GM19468 (cell line): ENCODE data around the gene TRAK1.
"Not testable (repeated sequence)": the region's sequence is repeated elsewhere in the genome, so short reads cannot be mapped to it uniquely, and the experiment has no call there.

ENCODE experiments used
- ATAC-seq: cut with Tn5 transposase; IDR thresholded peaks from one replicate; pipeline ENCODE4 v1.9.1; 2021; ENCODE audit warnings: mild to moderate bottlenecking, moderate library complexity, moderate number of reproducible peaks; ENCODE audit not compliant: unreplicated experiment; ENCODE audit errors: extremely low read depth

TRAK1 gene

DNA sequence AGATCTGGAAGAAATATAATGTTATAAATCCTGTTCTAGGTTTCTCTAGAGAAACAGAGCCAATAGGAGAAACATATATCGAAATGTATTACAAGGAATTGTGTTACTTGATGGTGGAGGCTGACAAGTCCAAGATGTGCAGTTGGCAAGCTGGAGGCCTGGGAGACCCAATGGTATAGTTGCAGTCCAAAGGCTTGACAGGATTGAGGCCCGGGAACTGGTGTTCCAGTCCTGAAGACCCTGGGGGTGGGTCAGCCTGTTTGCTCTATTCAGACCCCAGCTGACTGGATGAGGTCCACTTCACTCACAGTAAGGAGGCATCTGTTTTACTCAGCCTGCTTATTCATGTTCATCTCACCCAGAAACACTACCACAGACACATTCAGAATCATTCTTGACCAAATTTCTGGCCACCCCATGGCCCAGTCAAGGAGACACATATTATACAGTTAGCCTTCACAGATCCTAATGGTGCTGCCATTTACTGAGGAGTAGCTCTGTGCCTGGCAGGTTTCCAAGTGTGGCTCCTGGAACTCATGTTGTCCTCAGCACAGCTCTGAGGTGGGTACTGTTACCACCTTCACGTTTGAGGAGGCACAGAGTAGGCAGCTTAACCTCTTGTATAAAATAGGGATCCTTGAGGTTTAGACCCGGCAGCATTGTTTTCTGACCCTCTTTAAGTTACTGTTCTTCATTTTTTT lies 3.7 kb downstream of the TRAK1 start:
- ATAC-seq = no peak

DNA sequence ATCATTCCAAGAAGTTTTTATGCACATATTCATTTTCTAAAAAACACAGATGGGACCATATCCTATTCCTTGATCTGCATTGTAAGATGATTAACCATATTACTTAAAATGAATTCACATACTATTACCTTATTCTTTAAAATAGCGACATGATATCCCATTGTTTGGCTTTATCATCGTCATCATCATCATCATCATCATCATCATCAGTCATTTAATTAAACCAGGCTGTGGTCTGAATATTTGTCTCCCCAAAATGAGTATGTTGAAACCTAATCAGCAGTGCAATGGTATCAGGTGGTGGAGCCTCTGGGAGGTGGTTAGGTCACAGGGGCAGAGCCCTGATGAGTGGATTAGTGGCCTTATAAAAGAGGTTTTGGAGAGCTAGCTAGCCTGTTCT lies 4.4 kb downstream of the TRAK1 start:
- ATAC-seq = no peak

DNA sequence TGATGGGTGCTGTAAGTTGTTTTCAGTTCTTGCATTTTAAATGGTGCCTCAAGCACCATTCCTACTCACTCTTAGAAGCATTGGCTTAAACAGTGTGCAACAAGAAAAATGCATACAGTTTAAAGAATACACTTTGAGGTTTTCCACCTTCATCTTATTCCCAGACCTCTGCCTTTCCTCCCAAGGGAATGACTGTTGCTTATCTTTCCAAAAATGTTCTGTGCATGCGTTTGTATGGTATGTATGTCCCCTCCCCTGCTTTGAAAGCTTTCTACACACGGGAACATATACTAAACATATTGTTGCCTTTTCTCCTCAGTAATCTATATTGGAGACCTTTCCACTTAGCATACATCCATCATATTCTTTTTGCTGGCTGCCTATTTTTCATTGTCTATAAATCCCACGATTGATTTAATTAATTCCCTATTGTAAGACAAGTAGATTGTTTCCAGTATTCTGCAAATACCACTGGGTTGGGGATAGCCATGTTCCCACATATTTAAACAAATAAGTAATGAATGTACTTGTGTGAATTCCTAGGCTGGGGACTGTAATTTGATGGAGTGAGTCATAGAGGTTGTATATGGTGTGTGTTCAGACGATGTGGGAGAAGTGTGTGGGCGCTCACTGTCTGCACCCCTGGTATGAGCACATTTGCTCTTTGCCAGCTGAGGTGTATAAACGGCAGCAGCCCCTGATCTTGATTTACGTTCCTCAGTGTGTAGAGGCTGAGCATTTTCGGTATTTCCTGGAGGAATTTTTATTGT lies 5.8 kb downstream of the TRAK1 start:
- no peak for ATAC-seq

DNA sequence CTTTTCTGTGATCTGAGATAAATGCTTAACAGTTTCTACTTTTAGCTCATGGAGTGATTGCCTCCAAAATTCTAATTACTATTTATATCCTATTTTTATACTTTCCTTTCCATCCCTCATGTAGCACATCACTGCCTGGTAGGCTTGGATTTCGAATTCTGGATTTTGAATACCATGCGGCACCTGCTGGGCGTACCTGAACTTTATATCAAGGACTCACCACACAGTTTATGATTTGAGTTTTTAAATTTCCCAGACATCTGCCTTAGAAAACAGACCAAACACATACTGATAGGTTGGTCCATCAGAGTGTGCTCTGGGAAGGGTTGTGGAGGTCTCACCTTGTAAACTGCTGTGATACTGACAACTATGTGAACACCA lies 6.4 kb downstream of the TRAK1 start:
- no peak for ATAC-seq

DNA sequence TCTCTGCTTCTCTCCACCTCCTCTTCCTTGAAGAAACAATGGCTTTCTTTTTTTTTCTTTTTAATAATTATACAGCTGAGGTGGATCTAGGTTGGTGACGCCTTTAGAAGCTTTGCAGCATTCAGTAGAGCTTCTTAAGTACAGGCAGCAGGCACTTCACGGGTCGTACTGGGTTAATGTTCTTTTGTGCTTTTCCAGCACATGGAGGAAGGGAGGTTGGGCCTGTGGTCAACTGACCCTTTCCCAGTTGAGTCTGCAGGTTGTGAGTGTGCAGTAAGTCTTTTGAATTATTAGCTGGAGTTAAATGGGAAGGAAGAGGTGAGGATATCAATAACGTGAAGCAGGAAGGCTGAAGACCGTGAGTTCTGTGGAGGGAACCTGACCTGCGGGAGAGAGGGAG lies 7.0 kb downstream of the TRAK1 start:
- ATAC-seq = no peak

DNA sequence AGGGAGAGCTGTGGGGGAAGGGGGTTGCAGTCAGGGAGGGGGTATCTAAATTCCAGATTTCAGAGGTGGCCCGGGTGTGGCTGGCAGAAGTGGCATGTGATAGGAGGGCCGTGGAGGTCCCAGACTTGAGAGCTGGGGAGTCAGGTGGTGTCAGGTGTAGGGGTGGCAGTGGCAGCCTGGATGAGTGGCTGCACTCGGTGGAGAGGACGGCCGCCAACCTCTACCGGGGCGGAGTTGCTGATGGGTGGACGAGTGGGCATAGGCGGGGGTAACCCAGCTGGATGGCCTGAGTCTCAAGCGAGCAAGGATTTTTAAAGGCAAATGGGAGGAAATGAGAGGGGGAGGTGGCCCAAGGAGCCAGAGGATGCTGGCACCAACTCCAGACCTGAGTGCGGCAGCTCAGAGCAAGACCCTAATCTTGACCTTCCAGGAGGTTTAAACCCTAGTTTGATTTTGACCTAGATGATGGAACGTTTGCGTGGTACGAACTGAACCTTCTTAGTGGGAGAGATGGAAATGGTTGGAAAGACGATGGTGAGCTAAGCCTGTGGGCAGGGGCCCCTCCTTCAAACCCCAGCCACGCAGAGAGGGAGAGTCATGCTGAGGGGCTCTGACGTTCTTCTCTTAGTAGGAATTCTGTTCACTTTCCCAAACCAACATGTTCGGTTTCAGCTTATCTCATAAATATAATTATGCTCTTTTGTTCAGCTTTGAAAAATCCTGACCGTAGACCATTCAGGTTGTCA lies 8.0 kb downstream of the TRAK1 start:
- no peak for ATAC-seq

DNA sequence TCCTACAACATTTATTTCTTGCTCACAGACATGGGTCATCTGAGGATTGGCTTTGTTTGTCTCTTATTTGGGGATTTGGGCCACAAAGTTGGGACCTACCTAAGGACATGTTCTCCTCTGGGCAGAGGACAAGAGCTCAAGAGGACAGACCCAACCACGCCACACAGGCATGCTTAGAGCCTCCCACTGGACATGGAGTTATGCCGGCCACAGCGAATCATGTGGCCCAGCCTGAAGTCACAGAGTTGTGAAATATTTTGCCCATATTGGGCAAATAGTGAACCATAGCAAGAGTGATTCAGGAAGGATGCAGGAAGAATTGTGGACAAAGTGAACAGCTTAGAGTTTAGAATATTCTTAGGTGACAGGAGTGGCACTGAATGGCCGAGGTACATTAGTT lies 9.9 kb downstream of the TRAK1 start:
- no peak for ATAC-seq

DNA sequence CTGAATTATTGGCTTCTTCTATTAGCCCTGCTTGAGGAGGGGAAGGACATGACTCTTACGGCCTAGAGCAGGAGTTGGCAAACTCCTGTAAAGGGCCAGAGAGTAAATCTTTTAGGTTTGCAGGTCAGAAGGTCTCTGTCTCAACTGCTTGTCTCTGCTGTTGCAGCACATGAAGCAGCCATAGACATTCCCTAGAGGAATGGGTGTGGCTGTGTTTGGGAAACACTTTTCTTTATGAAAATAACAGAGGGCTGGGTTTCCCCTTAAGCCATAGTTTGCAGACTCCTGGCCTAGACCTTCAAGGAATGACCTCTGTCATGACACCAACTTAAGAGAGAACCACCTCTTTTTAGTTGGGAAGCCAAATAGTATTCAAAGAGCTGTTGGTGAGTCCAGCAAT lies 10.3 kb downstream of the TRAK1 start:
- no peak for ATAC-seq

DNA sequence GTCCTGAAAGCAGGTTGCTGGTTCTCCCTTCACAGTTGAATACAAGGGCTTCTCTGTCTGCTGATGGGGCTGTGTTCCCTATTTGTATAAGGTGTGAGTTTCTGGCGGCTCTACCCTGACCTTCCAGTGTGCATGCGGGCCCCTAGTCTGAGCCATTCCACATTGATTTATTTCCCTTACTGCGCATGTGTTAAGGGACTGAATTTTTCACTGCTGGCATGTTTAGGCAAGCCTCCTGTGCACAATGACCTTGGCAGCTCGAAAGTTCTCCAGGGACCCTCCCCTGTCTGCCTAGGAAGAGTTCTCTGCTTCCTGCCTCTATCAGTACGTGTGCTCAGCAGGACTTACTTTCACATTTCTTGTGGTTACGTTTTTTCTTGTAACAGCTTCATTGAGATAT lies 11.4 kb downstream of the TRAK1 start:
- no peak for ATAC-seq

DNA sequence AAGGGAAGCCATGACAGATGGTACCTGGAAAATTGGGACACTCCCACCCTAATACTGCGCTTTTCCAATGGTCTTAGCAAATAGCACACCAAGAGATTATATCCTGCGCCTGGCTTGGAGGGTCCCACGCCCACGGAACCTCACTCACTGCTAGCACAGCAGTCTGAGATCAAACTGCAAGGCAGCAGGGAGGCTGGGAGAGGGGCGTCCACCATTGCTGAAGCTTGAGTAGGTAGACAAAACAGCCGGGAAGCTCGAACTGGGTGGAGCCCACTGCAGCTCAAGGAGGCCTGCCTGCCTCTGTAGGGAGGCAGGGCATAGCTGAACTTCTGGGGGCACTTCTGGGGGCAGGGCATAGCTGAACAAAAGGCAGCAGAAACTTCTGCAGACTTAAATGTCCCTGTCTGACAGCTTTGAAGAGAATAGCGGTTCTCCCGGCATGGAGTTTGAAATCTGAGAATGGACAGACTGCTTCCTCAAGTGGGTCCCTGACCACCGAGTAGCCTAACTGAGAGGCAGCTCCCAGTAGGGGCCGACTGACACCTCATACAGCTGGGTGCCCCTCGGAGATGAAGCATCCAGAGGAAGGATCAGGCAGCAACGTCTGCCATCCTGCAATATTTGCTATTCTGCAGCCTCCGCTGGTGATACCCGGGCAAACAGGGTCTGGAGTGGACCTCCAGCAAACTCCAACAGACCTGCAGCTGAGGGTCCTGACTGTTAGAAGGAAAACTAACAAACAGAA lies 12.9 kb downstream of the TRAK1 start:
- ATAC-seq = not testable (repeated sequence)

DNA sequence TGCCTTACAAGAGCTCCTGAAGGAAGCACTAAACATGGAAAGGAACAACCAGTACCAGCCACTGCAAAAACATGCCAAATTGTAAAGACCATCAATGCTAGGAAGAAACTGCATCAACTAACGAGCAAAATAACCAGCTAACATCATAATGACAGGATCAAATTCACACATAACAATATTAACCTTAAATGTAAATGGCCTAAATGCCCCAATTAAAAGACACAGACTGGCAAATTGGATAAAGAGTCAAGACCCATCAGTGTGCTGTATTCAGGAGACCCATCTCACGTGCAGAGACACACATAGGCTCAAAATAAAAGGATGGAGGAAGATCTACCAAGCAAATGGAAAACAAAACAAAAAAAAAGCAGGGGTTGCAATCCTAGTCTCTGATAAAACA lies 14.8 kb downstream of the TRAK1 start:
- ATAC-seq = not testable (repeated sequence)

DNA sequence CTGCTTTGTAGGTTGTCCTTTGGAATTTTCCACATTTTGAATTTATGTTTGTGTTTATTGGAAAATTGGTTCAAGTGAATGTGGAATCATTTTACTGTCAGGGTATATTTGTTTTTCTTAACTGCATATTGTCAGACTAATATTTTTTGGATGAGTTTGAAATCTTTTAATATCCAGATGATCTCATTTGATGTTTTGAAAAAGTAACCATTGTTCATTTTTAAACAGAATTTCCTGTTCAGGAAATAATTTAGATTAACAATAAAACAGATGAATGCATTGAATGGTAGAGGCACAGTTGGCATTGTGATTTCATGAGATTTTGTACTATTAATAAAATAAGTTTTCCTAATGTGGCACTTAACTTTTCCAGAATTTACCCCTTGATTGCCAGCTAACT lies 15.5 kb downstream of the TRAK1 start:
- ATAC-seq = no peak

DNA sequence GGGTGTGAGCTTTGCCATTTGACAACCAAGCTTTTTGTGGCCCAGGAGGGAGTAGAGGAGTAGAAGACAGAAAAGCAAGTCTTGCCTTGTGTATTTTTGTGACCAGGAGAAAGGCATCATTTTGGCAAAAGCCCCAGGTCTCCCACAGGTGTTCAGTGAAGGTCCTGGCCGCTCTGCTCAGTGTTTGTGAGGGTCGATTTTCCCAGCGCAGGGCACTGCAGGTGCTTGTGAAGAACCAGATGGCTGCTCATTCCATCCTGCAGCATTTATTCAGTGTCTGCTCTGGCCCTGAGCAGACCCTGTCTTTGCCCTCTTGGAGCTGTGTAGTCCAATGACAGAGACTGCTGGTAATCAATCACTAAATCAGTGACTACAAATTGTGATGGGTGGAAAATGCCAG lies 19.5 kb downstream of the TRAK1 start:
- ATAC-seq = no peak

DNA sequence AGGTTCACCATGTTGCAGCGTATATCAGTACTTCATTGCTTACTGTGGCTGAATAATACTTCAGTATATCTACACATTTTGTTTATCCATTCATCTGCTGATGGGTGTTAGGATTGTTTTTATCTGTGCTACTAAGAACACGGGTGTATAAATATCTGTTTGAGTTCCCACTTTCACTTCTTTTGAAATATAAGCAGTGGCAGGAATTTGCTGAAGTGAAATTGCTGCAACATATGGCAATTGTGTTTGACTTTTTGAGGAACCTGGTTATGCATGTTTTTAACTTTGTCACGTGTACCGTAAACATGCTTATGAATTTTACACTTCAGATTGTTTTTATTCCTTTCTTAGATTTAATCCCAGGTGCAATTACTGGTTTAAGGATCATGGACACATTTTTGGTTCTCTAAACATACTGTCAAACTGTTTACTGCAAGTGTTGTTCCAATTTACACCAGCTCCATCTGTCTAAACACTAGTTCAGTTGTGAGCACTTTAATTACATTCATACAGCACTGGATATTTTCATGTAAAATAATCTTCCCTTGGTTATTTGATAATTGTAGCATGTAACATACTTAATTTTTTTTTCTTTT lies 23.1 kb downstream of the TRAK1 start:
- ATAC-seq = no peak

DNA sequence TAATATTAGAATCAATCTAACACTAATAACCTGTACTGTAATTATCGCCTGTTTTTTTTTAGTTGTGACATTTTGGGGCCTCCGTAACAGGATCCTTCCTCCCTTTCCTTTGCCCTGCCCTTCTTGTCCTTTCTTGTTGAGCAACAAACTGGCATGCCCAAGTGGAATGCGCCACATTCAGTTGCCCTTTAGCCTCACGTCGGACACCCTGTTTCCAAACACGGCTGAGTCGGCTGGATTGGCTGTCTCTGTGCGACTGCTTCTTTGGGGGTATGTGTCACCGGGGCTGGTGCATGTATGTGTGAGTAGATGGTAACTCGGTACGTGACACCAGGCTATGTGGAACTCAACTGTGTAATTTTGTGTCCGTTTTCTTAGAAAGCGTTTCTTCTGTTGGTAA lies 24.1 kb downstream of the TRAK1 start:
- no peak for ATAC-seq

DNA sequence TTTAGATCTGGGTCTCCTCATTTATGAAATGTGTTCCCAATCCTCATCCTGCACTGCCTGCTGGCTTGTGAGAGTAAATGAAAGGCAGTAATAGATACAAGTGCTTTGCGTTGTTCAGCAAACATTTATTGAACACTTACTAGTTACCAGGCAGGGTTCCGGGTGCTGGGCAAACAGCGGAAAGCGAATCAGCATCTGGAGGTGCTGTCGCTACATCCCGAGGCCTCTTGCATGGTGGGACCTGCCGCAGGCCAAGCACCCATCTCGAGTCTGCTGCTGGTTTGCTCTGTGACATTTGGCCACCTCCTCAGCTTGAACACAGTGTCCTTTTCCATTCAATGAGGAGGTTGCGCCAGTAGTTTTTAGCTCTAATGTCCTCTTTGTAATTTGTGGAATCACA lies 24.8 kb downstream of the TRAK1 start:
- ATAC-seq = no peak

DNA sequence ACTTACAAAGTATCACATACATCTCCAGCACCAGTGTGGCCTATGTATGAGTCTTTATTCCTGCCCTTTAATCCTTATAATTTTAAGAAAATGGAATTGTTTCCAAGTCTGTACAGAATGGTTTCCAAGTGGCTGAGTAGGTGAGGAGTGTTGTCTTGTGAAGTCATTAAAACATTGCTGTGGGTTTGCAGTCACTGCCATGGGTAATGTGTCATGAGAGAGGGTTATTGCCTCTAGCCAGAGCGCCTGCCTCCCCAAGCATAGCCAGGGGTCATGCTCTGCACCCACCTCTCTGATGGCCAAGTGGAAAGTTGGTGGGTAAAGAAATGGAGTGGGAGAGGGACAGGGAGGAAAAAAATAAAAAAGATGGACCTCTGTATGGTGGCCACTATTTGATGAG lies 25.3 kb downstream of the TRAK1 start:
- no peak for ATAC-seq

DNA sequence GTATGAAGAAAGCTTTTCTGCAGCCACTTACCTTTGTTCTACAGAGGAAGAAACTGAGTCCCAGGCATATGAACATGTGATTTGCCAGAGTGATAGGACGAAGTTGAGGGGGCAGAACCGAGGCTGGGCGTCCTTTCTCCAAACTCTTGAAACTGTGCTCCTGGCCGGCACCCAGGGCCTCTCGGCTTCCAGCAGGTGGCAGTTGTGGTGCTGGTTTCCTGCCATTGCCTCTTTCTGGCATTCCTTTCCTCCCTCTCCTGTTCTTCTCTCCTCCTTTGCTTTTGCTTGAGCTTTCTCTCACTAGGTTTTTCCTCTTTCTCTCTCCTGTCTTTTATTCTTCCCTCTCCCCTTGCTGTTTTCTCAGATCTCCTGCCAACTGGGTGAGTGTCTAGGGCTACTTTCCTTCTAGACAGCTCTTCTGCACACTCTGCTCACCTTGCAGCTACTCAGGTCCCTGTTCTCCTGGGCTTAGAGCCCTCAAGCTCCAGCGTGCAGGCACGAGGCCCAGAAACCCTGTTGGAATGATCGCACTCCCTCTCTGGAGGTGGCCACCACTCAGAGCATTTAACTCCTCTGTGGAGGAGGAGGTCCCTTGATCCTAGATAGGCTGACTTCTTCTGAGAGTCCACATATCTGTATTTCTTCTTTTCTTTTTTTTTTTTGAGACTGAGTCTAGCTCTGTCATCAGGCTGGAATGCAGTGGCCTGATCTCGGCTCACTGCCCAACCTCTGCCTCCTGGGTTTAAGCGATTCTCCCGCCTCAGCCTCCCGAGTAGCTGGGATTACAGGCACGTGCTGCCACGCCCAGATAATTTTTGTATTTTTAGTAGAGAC lies 26.2 kb downstream of the TRAK1 start:
- no peak for ATAC-seq

DNA sequence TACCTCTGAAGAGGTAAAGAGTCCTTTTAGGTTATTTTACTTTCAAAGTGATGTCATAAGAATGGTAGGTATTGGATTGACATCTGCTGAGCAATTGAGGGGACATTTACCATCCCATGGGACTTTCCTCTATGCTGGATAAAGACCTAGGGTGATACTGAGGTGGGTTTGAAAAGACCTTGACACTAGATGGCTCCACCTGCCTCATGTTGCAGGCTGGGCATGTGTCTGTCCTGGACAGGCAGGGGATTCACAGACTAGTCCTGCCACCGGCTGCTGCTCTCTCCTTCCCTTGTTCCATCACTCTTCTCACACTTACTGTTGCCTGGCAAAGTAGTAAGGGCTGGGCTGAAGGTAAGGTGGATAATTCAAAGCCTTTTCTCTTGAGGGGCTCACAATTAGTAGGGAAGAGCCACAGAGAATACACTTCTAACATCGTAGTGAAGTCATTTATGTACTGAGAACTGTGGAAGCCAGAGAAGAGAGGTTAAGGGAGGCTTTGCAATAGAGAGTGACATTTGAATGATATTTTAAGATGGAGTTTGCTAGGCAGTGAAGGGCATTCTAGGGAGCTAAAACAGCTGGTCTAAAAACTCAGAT lies 27.7 kb downstream of the TRAK1 start:
- ATAC-seq = no peak
